Activated CD4-positive, alpha-beta T cell treated with anti-CD3 and anti-CD28 coated beads, Interleukin-2, amount 10 ng/mL, durations not matched to agents 7 days and 5 days (primary cell): ENCODE results near the gene HSD17B3. TPM values are rescaled to one million over a fixed set of nuclear protein-coding genes. Genes with fewer than 3 reads are reported as not detected.
"Not testable (repeated sequence)": the region's sequence is repeated elsewhere in the genome, so short reads cannot be mapped to it uniquely, and the experiment has no call there.

Experiments used
- CTCF ChIA-PET: fragments of 350-600 bp; sonication (Branson Sonifier 250); formaldehyde crosslinking; loops from one replicate; lab custom pipeline; 2021; ENCODE audit warnings: antibody characterized with exemption; lab: Charles Lee
- POLR2A ChIA-PET: fragments of 350-600 bp; sonication (Branson Sonifier 250); formaldehyde crosslinking; loops from one replicate; lab custom pipeline; 2021; ENCODE audit warnings: antibody characterized with exemption; lab: Charles Lee
- DNase-seq: peaks from one replicate; pipeline ENCODE4 v3.0.0-alpha.2; 2020
- H3K27ac Mint-ChIP-seq: one replicate; pipeline ENCODE4 v1.8.0; 2021; ENCODE audit warnings: mild to moderate bottlenecking, moderate library complexity, mixed read lengths
- H3K27me3 Mint-ChIP-seq: one replicate; pipeline ENCODE4 v1.8.0; 2021; ENCODE audit warnings: mixed read lengths
- H3K36me3 Mint-ChIP-seq: one replicate; pipeline ENCODE4 v1.8.0; 2021; ENCODE audit warnings: low read depth, mixed read lengths
- H3K4me1 Mint-ChIP-seq: one replicate; pipeline ENCODE4 v1.8.0; 2021; ENCODE audit warnings: mixed read lengths
- H3K4me3 Mint-ChIP-seq: one replicate; pipeline ENCODE4 v1.8.0; 2021; ENCODE audit warnings: mild to moderate bottlenecking, moderate library complexity, mixed read lengths
- H3K9me3 Mint-ChIP-seq: one replicate; pipeline ENCODE4 v1.8.0; 2021; ENCODE audit warnings: mixed read lengths
- total RNA-seq, 2 experiments: library from RNA; stranded (reverse); gene quantifications; one replicate each; pipeline ENCODE4 v1.2.3, GENCODE V29; 2021

The HSD17B3 gene
- total RNA-seq, 2 experiments from 2014 or later, result 0.25 TPM; not detected in 1

DNA sequence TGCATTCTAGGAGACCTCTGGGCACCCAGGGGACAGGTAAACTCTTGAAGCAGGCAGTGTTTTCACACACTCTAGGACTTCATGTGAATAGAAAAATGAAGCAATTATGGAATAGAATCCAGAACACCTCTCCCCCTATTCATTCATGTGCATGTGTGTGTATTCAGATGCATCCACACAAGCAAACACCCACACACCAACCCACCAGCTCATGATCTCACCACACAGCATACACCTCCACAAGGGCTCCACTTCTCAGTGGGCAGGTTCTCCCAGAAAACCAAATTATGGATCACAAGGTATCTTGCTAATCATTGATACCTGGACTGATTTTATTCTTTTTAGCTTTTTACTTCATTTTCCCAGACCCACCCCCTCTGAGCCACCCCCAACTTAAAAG is 21.2 kb upstream of the HSD17B3 start:
- Mint-ChIP-seq H3K27me3 (no peaks in the 10 kb centered on the region), H3K27ac (no peak overlapping the region), H3K4me3 (no peak overlapping the region), H3K9me3 (no peaks in the 10 kb centered on the region), H3K36me3 (no peaks in the 10 kb centered on the region), H3K4me1 (no peaks in the 10 kb centered on the region)
- DNase-seq, result no peak
- CTCF ChIA-PET, result no interaction called here
- POLR2A ChIA-PET, result no interaction called here

DNA sequence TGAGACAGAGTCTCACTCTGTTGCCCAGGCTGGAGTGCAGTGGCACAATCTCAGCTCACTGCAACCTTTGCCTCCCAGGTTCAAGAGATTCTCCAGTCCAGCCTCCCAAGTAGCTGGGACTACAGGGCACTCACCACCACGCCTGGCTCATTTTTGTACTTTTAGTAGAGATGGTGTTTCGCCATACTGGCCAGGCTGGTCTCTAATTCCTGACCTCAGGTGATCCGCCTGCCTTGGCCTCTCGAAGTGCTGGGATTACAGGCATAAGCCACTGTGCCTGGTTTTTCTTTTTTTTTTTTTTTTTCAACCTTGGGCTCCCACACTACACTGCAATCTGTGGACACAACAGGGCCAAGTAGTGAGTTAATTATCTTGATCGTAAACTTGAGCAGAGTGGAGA is 20.8 kb upstream of the HSD17B3 start:
- POLR2A ChIA-PET, result not testable (repeated sequence)

DNA sequence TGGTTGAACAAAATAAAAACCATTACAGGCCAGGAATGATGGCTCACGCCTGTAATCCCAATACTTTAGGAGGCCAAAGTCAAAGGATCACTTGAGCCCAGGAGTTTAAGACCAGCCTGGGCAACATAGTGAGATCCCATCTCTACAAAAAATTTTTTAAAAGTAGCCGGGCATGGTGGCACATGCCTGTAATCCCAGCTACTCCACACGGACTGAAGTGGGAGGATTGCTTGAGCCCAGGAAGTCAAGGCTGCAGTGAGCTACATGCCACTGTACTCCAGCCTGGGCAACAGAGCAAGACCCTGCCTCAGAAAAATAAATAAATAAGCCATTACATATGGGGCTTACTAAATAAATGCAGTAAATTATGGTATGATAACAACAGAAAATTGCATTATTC is 20.2 kb upstream of the HSD17B3 start:
- CTCF ChIA-PET, DNase-seq, H3K4me1 Mint-ChIP-seq, H3K36me3 Mint-ChIP-seq, H3K27me3 Mint-ChIP-seq, H3K27ac Mint-ChIP-seq, H3K4me3 Mint-ChIP-seq, POLR2A ChIA-PET, H3K9me3 Mint-ChIP-seq: not testable (repeated sequence)

More for the DNA sequence above, 20.8 kb upstream of the HSD17B3 start:
- H3K9me3 Mint-ChIP-seq, H3K27ac Mint-ChIP-seq, H3K4me3 Mint-ChIP-seq, DNase-seq, H3K27me3 Mint-ChIP-seq, H3K4me1 Mint-ChIP-seq, H3K36me3 Mint-ChIP-seq, CTCF ChIA-PET: not testable (repeated sequence)

DNA sequence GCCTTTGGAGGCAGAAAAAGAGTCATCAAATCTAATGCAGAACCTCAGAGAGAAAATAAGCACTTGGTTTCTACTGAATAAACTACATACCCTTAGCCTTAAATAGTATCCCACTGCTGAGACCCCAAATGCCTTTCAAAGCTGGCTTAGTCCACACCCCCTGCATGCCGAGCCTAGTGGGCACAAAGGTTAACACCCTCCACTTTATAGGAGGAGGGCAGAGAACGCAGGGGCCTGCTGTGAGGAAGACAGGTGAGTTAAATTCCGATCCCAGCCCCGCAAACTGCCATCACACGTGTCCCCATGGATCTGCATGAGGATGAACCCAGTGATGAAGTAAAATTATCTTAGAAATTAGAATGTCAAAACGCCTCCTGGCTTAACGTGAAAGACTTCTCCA is 19.5 kb upstream of the HSD17B3 start:
- ChIA-PET POLR2A (no interaction called here), CTCF (no interaction called here)
- Mint-ChIP-seq H3K27ac (no peak overlapping the region), H3K4me1 (no peaks in the 10 kb centered on the region), H3K4me3 (no peak overlapping the region), H3K9me3 (no peaks in the 10 kb centered on the region), H3K36me3 (no peaks in the 10 kb centered on the region), H3K27me3 (peaks cover 2% of the 10 kb centered on the region)
- no peak for DNase-seq

DNA sequence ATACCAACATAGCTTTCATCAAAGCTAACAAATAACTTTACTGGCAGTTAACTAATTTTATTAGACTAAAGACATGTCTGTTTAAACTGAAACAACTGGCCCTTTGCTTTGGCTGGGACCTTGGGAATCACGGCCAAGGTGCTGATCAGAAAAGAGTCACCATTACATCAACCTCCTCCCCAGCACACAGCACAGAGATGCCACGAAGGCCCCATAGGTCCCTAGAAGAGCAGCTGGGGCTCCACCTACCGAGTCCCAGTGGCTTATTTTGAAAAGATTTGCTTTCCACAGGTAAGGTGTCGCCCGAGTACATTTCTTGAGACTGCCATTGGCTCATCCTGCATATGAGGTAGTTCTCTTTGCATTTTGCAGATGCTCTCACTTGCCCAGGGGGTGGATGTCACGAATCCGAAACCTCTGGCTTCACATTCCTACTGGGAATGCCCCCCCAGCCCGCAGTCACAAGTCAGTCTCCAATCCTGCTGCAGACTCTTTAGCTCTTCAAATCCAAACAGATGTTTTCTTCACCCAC is 18.8 kb upstream of the HSD17B3 start:
- H3K36me3 Mint-ChIP-seq, result no peaks in the 10 kb centered on the region
- no peaks in the 10 kb centered on the region for H3K4me1 Mint-ChIP-seq
- H3K9me3 Mint-ChIP-seq, result no peaks in the 10 kb centered on the region
- H3K4me3 Mint-ChIP-seq, result no peak overlapping the region
- DNase-seq, result no peak
- ChIA-PET CTCF (interaction anchor here (1.2 kb wide), 1 partner anchor 88 kb away, joined by 3 read pairs; no protein-coding TSS in a partner anchor), POLR2A (no interaction called here)
- H3K27me3 Mint-ChIP-seq, result peaks cover 2% of the 10 kb centered on the region
- no peak overlapping the region for H3K27ac Mint-ChIP-seq

DNA sequence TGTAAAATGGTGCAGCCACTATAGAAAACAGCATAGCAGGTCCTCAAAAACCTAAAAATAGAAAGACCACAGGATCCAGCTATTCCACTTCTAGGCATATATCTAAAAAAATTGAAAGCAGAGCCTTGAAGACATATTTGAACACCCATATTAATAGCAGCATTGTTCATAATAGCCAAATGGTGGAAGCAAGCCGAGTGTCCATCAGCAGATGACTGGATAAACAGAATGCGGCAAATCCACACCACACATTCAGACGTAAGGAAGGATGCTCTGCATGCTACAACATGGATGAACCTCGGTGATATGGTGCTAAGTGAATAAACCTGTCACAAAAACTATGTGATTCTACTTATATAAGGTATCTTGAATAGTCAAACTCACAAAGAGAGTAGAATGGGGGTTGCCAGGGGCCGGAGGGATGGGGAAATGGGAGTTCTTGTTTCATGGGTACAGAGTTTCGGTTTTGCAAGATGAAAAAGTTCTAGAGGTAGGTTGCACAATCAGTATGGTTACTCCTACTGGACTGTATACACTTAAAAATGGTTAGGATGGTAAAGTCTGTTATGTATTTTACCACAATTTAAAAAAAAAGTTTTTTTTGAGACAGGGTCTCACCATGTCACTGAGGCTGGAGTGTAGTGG is 17.1 kb upstream of the HSD17B3 start:
- Mint-ChIP-seq H3K27ac (no peak overlapping the region), H3K4me1 (no peaks in the 10 kb centered on the region), H3K4me3 (no peak overlapping the region), H3K27me3 (peaks cover 2% of the 10 kb centered on the region), H3K9me3 (peaks cover 4% of the 10 kb centered on the region), H3K36me3 (no peaks in the 10 kb centered on the region)
- no peak for DNase-seq
- ChIA-PET CTCF (no interaction called here), POLR2A (no interaction called here)

DNA sequence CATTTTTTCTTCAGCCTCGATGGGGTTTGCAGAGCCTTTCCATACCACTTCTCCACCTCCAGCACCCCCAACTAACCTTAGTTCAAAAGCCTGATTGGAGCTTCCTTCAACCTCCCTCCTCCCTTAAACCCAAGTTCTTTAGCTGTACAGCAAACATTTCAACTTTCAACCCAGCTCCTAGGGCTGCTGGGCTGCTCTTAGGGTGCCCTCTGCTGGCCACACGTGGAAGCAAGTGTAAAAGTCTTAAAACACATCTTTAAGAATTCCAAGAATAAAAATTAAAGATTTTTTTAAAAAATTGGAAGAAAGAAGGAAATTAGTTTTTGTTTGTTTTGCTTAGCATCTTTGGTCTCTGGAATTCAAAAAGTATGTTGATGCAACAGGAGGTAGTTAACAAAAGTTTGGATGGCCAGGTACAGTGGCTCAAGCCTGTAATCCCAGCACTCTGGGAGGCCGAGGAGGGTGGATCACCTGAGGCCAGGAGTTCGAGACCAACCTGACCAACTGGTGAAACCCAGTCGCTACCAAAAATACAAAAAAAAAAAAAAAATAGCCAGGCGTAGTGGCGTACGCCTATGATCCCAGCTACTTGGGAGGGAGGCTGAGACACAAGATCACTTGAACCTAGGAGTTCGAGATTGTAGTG is 15.5 kb upstream of the HSD17B3 start:
- peaks cover 2% of the 10 kb centered on the region for H3K27me3 Mint-ChIP-seq
- no peak overlapping the region for H3K27ac Mint-ChIP-seq
- ChIA-PET CTCF (interaction anchor here (0.5 to 1.4 kb wide), 8 partner anchors 8 to 1636 kb away, joined by 3 to 10 read pairs (median 4); no protein-coding TSS in a partner anchor), POLR2A (interaction anchor here (0.7 kb wide), 1 partner anchor 365 kb away, joined by 4 read pairs; no protein-coding TSS in a partner anchor)
- peak; percentile 51 for DNase-seq
- no peaks in the 10 kb centered on the region for H3K4me1 Mint-ChIP-seq
- H3K36me3 Mint-ChIP-seq, result no peaks in the 10 kb centered on the region
- peaks cover 15% of the 10 kb centered on the region for H3K9me3 Mint-ChIP-seq
- no peak overlapping the region for H3K4me3 Mint-ChIP-seq

DNA sequence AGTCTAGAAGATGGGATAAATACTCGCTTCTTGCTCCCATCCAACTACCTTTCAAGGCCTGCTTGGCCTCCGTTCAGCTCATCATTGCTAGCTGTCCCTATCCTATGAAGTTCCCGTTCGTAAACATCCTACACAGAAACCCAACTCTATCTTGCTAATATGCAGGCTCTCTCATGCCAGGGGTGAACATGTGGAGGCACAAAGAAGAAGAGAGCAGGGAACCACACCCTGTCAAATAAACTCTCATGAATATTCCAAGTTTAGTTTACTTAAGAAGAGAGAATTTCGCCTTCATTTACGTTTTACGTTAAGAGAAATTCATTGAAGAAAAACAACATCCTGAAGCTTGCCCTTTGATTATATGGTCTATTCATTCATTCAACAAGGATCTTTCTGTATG is 7.9 kb upstream of the HSD17B3 start:
- H3K4me3 Mint-ChIP-seq, result no peak overlapping the region
- CTCF ChIA-PET, result no interaction called here
- H3K36me3 Mint-ChIP-seq, result peaks cover 3% of the 10 kb centered on the region
- no peaks in the 10 kb centered on the region for H3K4me1 Mint-ChIP-seq
- H3K27ac Mint-ChIP-seq, result no peak overlapping the region
- POLR2A ChIA-PET, result no interaction called here
- no peak for DNase-seq
- H3K27me3 Mint-ChIP-seq, result peaks cover 27% of the 10 kb centered on the region
- H3K9me3 Mint-ChIP-seq, result peaks cover 27% of the 10 kb centered on the region

DNA sequence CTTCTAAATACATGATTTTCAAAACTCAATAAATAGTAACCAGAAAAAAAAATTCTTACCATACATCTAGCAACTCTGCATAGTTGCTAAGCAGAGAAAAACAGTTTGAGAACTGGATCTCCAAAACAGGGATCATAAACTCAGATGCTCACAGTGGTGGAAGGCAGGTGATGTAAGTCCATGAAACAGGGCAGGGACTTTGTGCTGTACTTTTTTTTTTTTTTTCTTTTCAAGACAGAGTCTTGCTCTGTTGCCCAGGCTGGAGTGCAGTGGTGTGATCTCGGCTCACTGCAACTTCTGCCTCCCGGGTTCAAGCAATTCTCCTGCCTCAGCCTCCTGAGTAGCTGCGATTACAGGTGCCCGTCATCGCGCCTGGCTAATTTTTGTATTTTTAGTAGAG is 5.0 kb upstream of the HSD17B3 start:
- H3K4me3 Mint-ChIP-seq, H3K27ac Mint-ChIP-seq, H3K36me3 Mint-ChIP-seq, DNase-seq, H3K4me1 Mint-ChIP-seq, POLR2A ChIA-PET: not testable (repeated sequence)
- CTCF ChIA-PET, result interaction anchor here (0.7 kb wide), 1 partner anchor 1126 kb away, joined by 3 read pairs; no protein-coding TSS in a partner anchor
- Mint-ChIP-seq H3K9me3 (peaks cover 11% of the 10 kb centered on the region), H3K27me3 (peaks cover 26% of the 10 kb centered on the region)

DNA sequence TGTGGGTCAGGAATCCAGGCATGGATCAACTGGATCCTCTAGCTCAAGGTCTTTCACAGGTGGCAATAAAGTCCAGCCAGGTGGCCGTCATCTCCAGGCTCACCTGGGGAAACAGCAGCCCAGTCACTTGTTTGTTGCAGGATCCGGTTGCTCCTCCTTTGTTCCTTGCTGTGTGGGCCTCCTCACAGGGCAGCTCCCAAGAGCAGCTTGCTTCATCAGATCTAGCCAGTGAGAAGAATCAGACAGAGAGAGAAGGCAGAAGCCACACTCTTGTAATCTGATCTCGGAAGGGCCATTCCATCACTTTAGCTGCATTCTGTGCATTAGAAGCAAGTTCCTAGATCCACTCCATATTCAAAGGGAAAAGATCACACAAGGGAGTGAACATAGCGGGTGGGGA is 3.2 kb upstream of the HSD17B3 start:
- no peak overlapping the region for H3K4me3 Mint-ChIP-seq
- CTCF ChIA-PET, result no interaction called here
- no peak overlapping the region for H3K27ac Mint-ChIP-seq
- POLR2A ChIA-PET, result no interaction called here
- H3K4me1 Mint-ChIP-seq, result no peaks in the 10 kb centered on the region
- peaks cover 20% of the 10 kb centered on the region for H3K27me3 Mint-ChIP-seq
- no peaks in the 10 kb centered on the region for H3K36me3 Mint-ChIP-seq
- DNase-seq, result no peak
- peaks cover 3% of the 10 kb centered on the region for H3K9me3 Mint-ChIP-seq

DNA sequence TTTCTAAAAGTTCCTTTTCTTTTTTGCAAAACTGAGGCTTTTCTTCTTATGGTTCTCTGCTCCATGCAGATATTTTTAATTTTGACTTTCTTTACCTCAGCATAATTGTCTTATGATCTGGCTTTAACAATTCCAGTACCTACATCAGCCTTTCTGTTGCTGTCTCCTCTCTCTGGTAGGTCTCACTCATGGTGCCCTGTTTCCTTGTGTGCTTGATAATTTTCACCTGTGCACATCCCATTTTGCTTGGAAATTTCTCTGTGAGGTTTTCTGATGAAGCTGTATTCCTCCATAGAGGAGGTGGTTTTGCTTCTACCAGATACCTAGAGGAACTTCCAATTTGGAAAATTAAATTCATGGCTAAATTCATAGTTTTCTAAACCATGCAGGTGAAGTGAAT is 2.3 kb upstream of the HSD17B3 start:
- Mint-ChIP-seq H3K9me3 (peaks cover 3% of the 10 kb centered on the region), H3K36me3 (no peaks in the 10 kb centered on the region), H3K4me1 (no peaks in the 10 kb centered on the region), H3K27ac (no peak overlapping the region), H3K27me3 (peaks cover 12% of the 10 kb centered on the region), H3K4me3 (no peak overlapping the region)
- CTCF ChIA-PET, result no interaction called here
- POLR2A ChIA-PET, result no interaction called here
- DNase-seq, result no peak

DNA sequence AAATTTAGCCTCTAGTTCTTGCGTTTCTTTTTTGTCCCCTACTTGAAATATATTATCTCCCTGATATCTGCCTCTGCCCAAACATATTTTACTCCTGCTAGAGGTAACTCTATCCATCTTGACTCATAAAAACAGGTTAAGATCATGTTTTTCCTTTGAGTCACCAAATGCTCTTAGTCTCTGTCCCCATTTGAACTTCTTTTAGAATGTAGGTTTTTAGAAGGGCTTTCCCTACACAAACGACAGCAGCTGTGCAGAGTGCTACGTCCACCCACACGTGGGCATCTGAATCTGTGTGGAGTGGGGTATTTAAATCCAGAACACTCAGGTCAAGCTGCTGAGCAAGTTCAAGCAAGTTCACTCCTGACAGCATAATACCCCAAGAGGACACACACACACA is 2.2 kb downstream of the HSD17B3 start:
- Mint-ChIP-seq H3K4me1 (no peaks in the 10 kb centered on the region), H3K9me3 (peaks cover 6% of the 10 kb centered on the region), H3K4me3 (no peak overlapping the region), H3K27me3 (peaks cover 4% of the 10 kb centered on the region), H3K36me3 (no peaks in the 10 kb centered on the region), H3K27ac (no peak overlapping the region)
- DNase-seq, result no peak
- ChIA-PET POLR2A (no interaction called here), CTCF (no interaction called here)

DNA sequence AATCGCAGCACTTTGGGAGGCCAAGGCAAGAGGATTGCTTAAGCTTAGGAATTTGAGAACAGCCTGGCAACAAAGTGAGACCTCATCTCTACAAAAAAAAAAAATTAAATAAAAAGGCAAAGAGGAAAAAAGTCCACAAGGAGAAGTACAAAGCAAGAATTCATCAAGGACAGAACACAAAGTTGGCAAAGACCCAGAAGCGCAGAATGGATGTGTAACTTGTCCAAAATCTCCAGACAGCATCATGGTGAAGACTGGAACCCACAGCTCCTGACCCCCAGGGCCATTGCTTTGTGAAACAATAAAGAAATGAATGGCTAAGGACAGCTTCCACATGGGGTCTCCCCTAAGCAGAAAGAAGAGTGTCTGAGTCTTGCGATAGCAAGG is 7.8 kb downstream of the HSD17B3 start:
- Mint-ChIP-seq H3K9me3 (peaks cover 3% of the 10 kb centered on the region), H3K27me3 (peaks cover 4% of the 10 kb centered on the region), H3K4me3 (no peak overlapping the region), H3K27ac (no peak overlapping the region), H3K36me3 (no peaks in the 10 kb centered on the region), H3K4me1 (no peaks in the 10 kb centered on the region)
- CTCF ChIA-PET, result interaction anchor here (0.6 kb wide), 1 partner anchor 1297 kb away, joined by 4 read pairs; no protein-coding TSS in a partner anchor
- no peak for DNase-seq
- POLR2A ChIA-PET, result no interaction called here
